Kidney (tissue), 14 donors: Measurements from ENCODE around the gene SERINC3. TPM values are rescaled to one million over a fixed set of nuclear protein-coding genes. Genes with fewer than 3 reads are reported as not detected.

Source experiments
- DNase-seq, 5 donors: peaks; one replicate each; pipeline ENCODE4 v3.0.0-alpha.2; 2013 to 2020
- FAIRE-seq: peaks from 2 replicates; lab custom pipeline; 2012; peaks lifted over from hg19 to GRCh38; lab: Jason Lieb, UNC
- H3K27ac ChIP-seq, 2 donors: one replicate each; pipeline ENCODE4 v1.7.0; 2013; ENCODE audit warnings: low read depth in 2 of 2, low read length in 2 of 2, inconsistent platforms in 1 of 2
- H3K27me3 ChIP-seq: one replicate; pipeline ENCODE4 v1.7.1; 2013; ENCODE audit warnings: low read length, inconsistent platforms; ENCODE audit not compliant: control insufficient read depth, insufficient read depth
- H3K36me3 ChIP-seq, 3 donors: one replicate each; pipeline versions ENCODE4 v1.7.0 to v1.7.1; 2013; ENCODE audit warnings: low read length in 3 of 3, control low read depth in 1 of 3, inconsistent platforms in 1 of 3; ENCODE audit not compliant: insufficient read depth in 3 of 3, control insufficient read depth in 2 of 3
- H3K4me1 ChIP-seq, 3 donors: one replicate each; pipeline versions ENCODE4 v1.7.0 to v1.7.1; 2013; ENCODE audit warnings: low read length in 3 of 3, inconsistent platforms in 1 of 3, low read depth in 1 of 3; ENCODE audit not compliant: control insufficient read depth in 2 of 3, insufficient read depth in 2 of 3
- H3K4me3 ChIP-seq, 3 donors: one replicate each; pipeline versions ENCODE4 v1.7.0 to v1.8.1; 2013; ENCODE audit warnings: low read length in 3 of 3, control low read depth in 1 of 3, inconsistent platforms in 1 of 3
- H3K9ac ChIP-seq, 3 donors: one replicate each; pipeline versions ENCODE4 v1.7.0 to v1.7.1; 2013; ENCODE audit warnings: low read length in 3 of 3, control low read depth in 1 of 3, inconsistent platforms in 1 of 3
- H3K9me3 ChIP-seq, 3 donors: one replicate each; pipeline versions ENCODE4 v1.7.0 to v1.7.1; 2013; ENCODE audit warnings: low read length in 3 of 3, control low read depth in 1 of 3, inconsistent platforms in 1 of 3; ENCODE audit not compliant: control insufficient read depth in 2 of 3, insufficient read depth in 1 of 3
- CTCF ChIP-seq: IDR thresholded peaks from 3 replicates; pipeline ENCODE4 v1.5.1; 2012; ENCODE audit warnings: mild to moderate bottlenecking, moderate library complexity, borderline replicate concordance; ENCODE audit not compliant: insufficient read depth; ENCODE audit errors: extremely low read depth
- intact Hi-C: fragments of 100-400 bp; cut with DNase I; formaldehyde crosslinking; loops from one replicate; pipeline ENCODE4 v1.11.1; 2022
- polyA plus RNA-seq: library from polyadenylated mRNA; stranded (reverse); fragments of 350-450 nt; fragmentation: Illumina TruSeq; extraction: RNeasy Lipid Tissue Mini Kit (QIAGEN cat#74804); gene quantifications from one replicate; pipeline ENCODE4 v1.2.3, GENCODE V29; 2014; ENCODE audit warnings: low read depth, low replicate concordance; ENCODE audit not compliant: insufficient read depth
- total RNA-seq: library from RNA; stranded (reverse); fragmentation: NEBNext Ultra II Directional; extraction: Animal tissue kit (Norgen Biotek cat#: 25700); gene quantifications from one replicate; pipeline ENCODE4 v1.2.1, GENCODE V29; 2021
- donor health status: control.
- donor health status: control.
- donor health status: control.
- donor health status: control.
- donor health status: control.
- donor health status: DM: yes; HTN: yes; CAD: no.
- donor health status: Normal renal cell carcinoma (clear cell type).

The SERINC3 gene
- total and polyA plus RNA-seq, 2 donors from 2014 or later: 41.6 to 90.4 TPM

- H3K4me1 ChIP-seq: no peaks in the 10 kb centered on the region
- intact Hi-C loops: no loop called here
These were observed 65.3 kb downstream of the SERINC3 start for GRCh38 chr20:44456611-44457010.

GRCh38 chr20:44455126-44455525 lies 66.7 kb downstream of the SERINC3 start:
- no peak overlapping the region for H3K9ac ChIP-seq
- intact Hi-C loops: no loop called here
- H3K9me3 ChIP-seq: no peaks in the 10 kb centered on the region
- no peak for FAIRE-seq
- peaks cover 0 to 2% (median 0%) of the 10 kb centered on the region in 3 donors for H3K4me1 ChIP-seq
- H3K36me3 ChIP-seq: no peaks in the 10 kb centered on the region
- no peak for TF ChIP-seq CTCF
- no peak for DNase-seq
- no peaks in the 10 kb centered on the region for H3K27me3 ChIP-seq
- no peak overlapping the region for H3K4me3 ChIP-seq
- no peak overlapping the region for H3K27ac ChIP-seq

More at GRCh38 chr20:44456611-44457010, 65.3 kb downstream of the SERINC3 start:
- H3K9ac ChIP-seq: no peak overlapping the region
- peak in 1 of 5 donors; percentile 22 for DNase-seq
- no peak for FAIRE-seq
- H3K4me3 ChIP-seq: no peak overlapping the region
- H3K27me3 ChIP-seq: no peaks in the 10 kb centered on the region
- no peaks in the 10 kb centered on the region for H3K36me3 ChIP-seq
- no peaks in the 10 kb centered on the region for H3K9me3 ChIP-seq
- no peak for TF ChIP-seq CTCF
- no peak overlapping the region for H3K27ac ChIP-seq

- FAIRE-seq: no peak
- peak in 1 of 5 donors; percentile 9 for DNase-seq
- no peaks in the 10 kb centered on the region for H3K36me3 ChIP-seq
- H3K4me3 ChIP-seq: no peak overlapping the region
- H3K4me1 ChIP-seq: peaks cover 0 to 2% (median 0%) of the 10 kb centered on the region in 3 donors
- H3K9ac ChIP-seq: no peak overlapping the region
- no peaks in the 10 kb centered on the region for H3K27me3 ChIP-seq
- intact Hi-C loops: no loop called here
- no peak overlapping the region for H3K27ac ChIP-seq
- no peaks in the 10 kb centered on the region for H3K9me3 ChIP-seq
- TF ChIP-seq CTCF: no peak
These were observed 67.4 kb downstream of the SERINC3 start for GRCh38 chr20:44454306-44454963.
